GM18499 (cell line): Measurements from ENCODE around the gene NIPA2.
"Not testable (repeated sequence)": the region's sequence is repeated elsewhere in the genome, so short reads cannot be mapped to it uniquely, and the experiment has no call there.

Experiments
- ATAC-seq: cut with Tn5 transposase; IDR thresholded peaks from one replicate; pipeline ENCODE4 v1.9.1; 2021; ENCODE audit warnings: moderate number of reproducible peaks; ENCODE audit not compliant: insufficient read depth, unreplicated experiment

Gene NIPA2

DNA sequence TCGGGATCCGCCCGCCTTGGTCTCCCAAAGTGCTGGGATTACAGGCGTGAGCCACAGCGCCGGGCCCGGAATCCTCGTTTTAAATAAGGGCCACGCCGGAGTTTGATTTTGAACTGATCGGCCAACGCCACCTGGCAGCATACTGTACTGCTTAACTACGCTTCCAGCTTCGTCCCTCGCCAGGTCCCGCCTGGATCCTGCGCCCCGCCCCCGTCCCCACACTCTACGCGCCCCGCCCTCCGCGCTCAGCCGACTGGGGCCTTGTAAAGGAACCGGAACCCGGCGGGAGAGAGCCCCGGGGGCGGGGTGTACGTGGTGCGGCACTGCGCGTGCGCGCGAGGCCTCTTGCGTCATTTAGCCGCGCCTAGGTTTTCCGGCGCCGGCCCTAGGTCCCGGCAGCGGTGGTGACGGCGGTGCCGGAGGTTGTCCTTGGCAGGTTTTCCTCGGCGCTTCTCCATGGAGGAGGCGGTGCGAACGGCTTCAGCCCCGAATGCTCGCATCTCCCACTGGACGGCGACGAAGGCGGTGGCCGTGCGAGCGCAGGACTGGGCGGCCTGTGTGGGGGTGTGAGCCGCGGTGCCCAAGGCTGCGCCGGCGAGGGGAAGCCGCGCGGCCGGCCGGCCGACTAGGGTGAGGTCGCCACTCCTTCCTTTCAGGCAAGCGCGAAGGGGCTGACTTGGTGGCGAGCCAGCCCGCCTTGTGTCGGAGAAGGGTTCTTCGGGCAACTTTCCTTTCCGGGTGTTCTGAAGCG lies at the start of gene NIPA2:
Gene NIPA2 (plus strand): TSS at position 375 of the 751 bp plus-strand sequence. CDS start 13,066 bp downstream, outside the sequence.
- peak; percentile 53 for ATAC-seq

DNA sequence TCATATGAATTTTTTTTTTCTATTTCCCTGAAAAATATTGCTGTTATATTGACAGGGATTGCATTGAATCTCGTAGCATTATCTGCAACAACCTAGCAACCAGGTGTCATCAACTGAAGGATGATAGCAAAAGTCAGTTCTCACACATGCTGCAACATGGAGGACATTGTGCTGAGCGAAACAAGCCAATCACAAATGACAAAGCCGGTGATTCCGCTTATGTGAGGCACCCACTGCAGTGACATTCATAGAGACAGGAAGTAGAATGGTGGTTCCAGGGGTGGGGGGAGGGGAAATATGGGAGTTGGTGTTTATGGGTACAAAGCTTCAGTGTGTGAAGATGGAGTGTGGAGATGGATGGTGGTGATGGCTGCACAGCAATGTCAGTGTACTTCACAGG lies 44.4 kb upstream of the NIPA2 start:
- ATAC-seq = no peak

DNA sequence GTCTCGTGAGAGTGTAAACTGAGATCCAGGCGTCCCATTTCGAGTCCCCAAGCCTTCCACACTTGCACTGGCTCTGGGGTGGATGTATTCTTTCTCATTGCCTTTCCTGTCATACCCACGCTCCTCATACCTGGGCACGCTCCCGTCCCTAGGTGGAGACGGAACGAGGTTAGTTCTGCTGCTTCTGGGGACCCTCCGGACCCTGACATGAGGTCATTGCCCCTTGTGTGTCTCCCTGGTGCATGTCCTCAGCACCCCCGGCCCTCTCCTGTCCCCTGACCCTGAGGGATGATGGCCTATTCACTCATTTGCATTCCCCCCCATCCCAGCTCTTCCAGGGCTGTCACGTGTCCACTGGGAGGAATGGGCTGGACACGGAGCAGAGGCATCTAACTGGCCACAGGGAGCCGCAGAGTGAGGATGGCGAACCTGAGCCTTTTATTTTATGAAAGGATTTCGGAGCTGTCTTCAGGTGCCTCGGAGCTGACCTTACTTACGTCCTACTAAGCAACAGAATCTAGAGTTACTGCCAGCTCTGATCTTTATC lies 43.8 kb upstream of the NIPA2 start:
- ATAC-seq = no peak

DNA sequence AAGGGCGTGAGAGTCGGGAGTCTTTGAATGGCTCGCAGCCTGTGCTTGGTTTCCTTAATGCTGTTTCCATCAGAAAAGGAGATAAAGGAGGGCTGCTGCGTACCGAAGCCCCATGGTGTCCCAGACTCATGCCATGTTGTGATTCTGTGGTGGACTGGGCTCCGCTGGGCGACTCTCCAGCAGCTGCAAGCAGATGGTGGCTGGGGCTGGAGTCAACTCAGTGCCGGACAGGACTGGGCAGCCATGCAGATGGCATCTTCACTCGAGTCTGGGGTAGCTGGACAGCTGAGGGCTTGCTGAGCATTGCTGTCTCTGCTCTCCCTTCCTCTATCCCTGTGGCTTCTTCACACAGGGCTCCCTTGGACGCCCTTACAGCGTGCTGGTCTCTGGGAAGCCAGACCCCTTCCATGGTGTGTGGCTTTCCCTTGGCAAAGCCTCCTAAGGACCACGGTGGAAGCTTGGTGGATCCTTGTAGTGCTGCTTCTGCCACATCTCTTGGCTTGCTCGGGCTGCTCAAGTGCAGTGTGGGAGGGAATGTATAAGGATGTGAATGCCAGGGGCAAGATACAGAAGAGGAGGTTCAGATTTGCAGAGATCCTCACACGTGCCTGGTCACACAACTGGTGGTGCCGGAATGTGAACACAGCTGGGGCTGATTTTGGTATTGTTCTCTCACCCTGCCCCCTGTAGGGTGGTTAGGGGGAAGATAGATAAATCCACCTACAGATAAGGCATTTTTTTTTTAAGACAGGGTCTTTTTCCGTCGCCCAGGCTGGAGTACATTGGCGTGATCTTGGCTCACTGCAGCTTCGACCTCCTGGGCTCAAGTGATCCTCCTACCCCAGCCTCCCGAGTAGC lies 43.0 kb upstream of the NIPA2 start:
- ATAC-seq = no peak

DNA sequence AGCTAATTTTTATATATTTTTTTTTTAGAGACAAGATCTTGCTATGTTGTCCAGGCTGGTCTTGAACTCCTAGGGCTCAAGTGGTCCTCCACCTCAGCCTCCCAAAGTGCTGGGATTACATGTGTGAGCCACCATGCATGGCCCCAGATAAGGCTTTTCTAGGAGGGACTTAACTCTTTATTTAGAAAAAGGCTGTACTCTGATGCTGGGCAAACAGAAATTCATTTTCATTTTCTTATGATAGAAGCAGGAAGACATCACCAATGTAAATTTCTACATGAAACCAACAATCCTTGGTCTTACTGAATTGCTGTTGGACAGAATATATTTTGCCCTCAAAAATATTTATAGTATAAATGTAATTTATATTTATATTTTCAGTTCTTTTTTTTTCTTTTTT lies 42.4 kb upstream of the NIPA2 start:
- ATAC-seq = no peak

DNA sequence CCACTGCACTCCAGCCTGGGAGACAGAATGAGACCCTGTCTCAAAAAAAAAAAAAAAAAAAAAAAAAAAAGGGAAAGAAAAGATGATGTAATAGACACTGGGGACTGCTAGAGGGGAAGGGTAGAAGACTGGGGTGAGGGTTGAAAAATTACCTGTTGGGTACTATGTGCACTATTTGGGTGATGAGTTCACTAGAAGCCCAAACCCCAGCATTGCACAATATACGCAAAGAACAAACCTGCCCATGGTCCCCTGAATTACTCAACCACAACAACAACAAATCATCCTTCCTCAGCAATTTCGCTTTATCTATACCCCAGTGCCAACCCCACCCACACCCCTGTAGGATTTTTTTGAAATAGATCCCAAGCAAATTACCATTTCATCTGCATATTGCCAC lies 38.6 kb upstream of the NIPA2 start:
- ATAC-seq = no peak

DNA sequence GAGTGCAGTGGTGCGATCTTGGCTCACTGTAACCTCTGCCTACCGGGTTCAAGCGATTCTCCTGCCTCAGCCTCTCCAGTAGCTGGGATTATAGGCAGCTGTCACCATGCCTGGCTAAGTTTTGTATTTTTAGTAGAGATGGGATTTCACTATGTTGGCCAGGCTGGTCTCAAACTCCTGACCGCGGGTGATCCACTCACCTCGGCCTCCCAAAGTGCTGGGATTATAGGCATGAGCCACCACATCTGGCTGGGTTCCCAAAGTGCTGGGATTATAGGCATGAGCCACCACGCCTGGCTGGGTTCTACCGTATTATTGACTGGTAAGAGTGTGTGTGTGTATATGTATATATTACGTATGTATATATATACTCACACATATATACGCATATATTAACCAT lies 35.5 kb upstream of the NIPA2 start:
- ATAC-seq = not testable (repeated sequence)

DNA sequence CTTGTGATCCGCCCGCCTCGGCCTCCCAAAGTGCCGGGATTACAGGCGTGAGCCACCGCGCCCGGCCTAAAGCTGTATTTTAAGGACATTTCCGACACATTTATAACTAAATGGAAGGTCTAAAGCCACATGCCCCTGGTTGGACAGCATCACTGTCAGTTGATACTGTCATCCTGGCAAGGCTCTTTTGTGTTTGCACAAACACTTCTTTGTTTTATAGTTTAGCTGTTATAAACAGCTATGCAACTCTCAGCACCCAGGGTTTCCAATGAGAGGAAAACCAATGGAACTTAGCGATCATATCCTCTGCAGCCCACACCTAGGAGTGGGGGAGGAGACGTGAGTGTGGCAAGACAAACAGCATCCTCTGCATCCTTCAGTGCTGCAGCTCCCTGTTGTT lies 32.3 kb upstream of the NIPA2 start:
- no peak for ATAC-seq

DNA sequence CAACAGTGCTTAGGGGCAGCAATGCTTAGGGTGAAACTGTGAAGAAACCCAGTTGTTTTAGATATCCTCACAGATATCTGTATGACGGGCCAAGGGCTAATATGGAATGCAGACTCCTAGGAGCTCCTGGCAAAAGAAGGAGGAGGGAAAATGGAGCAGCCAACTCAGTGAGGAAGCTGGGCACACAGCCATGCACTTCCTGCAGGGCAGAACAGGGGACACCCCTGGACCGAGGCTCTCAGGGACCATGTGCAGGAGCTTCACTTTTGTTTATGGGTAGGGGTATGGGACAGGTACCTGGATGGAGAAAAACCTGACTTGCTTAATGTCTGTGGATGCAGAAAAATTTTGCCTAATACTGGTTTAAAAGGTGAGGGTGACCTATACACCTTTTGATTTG lies 31.8 kb upstream of the NIPA2 start:
- no peak for ATAC-seq

DNA sequence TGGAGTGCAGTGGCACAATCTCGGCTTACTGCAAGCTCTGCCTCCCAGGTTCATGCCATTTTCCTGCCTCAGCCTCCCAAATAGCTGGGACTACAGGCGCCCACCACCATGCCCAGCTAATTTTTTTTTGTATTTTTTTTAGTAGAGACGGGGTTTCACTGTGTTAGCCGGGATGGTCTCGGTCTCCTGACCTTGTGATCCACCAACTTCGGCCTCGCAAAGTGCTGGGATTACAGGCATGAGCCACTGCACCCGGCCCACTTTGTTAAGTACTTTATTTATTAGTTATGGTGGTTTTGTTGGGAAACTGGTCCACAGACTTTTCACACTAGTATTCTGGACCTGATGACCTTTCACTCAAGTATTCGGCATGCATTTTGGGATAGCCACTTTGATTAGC lies 30.6 kb upstream of the NIPA2 start:
- not testable (repeated sequence) for ATAC-seq

DNA sequence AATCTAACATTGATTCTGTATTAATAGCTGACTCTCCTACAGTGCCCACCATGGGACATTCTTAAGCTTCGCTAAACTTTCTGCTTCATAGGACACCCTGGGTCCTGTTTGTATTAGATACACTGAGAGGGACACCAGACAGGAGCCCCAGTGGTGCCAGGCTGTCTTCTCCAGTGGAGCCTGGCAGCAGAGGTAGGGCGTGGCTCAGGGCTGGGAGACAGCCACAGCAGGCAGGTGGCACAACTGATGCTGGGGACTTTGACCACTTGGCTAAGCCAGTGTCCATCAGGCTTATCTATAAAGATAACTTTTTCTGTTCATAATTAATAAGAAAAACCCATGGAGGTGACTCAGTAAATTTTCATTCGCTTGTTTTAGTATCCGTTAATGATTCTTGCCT lies 30.2 kb upstream of the NIPA2 start:
- ATAC-seq = no peak

DNA sequence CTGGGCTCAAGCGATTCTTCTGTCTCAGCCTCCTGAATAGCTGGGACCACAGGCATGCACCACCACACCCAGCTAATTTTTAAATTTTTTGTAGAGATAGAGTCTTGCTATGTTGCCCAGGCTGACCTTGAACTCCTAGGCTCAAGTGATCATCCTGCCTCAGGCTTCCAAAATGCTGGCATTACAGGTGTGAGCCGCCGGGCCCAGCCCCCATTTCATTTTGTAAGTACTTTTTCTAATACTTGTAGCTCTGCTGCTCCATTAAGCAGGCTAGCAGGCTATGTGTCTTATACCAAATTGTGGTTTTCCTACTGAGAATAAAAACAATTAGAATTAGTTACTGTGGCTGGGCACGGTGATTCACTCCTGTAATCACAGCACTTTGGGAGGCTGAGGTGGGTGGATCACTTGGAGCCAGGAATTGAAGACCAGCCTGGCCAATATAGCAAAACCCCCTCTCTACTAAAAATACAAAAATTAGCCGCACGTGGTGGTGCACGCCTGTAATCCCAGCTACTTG lies 29.6 kb upstream of the NIPA2 start:
- no peak for ATAC-seq

DNA sequence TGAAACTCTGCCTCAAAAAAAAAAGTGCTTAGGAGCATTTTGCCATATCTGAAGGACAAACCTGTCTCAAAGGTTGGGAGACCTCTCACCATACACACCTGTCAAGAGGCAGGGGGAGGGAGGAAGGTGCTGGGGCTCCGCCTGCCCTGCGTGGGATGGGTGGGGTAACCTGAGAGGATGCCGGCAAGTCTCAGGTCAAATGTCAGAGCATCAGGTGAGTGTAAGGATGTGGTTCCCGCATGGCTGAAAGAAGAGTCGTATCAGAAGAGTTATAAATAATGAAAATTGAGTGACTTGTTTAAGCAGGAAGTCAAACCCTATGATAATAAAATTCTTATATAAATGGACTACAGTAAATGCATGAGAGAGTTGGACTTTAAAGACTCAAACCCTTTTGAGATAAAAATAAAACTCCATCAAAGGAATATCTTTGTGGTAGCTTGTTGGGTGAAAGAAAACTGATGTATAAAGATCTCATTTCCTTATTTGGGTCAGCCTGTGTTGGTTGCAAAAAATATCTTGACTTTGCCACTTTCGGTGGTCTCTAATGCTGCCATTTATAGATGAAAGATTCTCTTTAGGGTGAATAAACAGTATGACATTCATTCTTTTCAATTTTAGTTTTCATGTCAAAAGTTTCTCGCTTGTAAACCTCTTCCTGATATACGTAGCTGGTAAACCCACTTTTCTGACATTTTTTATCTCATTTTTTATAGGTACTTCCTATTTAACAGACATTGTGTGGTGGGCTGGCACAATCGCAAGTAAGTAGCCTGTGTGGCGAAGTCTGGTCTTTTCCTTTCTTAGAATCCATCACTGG lies 28.2 kb upstream of the NIPA2 start:
- no peak for ATAC-seq

DNA sequence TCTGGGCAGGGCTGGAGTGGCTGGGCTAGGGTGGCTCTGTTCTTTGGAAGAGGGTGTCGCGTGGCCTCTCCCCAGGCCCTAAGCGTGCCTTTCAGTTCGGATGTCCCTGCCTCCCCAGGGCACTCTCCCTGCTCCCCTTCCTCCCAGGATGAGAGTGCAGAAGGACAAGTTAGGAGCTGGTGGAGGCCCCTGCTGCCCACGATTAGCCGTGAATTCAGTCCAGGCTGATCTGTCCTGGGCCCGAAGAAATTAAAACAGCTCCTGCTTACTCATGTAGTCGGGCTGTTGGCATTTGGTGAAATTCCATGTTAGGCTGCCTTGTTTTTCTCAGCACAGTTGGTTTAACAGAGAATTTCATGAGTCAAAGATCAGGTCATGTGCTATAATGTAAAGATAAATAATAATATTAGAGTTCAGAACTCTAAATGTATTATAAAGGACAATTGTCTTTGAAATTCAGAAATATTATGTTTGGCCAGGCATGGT lies 27.6 kb upstream of the NIPA2 start:
- ATAC-seq = no peak

DNA sequence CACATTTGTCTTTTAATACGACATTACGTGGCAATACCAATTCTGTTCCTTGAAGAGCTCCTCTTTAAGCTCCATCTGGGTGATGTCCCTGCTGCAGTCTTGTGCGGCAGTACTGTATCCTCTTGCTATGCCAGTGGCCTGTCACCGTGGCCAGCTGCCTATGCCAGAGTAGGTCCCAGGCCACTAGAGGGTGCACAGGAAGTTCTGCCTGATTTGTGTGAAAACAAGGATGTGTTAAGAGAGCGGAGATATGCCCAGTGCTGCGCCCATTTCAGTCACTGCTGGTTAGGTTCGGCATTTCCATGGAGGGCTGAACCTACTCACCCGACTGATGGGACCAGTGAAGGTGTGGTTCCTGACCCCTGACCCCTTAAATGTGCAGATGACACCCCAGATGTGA lies 26.8 kb upstream of the NIPA2 start:
- no peak for ATAC-seq

DNA sequence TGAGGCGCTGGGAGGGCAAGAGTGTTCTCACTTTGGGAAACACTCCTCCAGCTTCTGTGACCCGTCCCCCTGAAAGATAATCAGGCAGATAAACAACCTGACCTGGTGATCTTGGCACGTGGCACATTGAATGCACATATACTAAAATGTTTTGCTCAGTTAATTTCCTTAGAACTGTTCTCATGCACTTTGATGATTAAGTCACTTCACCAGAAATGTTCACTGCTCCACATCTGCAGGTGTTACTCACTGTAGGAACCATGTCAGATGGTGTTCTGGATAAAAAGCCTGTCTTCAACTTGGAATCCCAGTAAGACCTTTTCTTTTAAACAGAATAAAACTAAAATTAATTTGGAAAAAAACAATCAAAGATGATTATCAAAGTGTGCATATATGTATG lies 24.6 kb upstream of the NIPA2 start:
- ATAC-seq = no peak

DNA sequence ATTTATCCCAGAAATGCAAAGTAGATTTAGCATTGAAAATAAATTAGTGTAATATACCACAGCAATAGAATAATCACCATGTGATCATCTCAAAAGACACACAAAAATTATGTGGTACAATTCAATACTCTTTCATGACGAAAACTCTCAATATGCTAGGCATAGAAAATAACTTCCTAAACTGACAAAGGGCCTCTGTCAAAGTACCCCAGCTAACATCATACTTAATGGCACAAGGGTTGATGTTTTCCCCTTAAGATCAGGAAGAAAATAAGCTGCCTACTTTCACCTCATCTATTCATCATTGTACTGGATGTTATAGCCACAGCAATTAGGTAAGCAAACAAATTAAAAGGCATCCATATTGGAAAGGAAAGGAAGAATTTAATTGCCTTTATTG lies 22.7 kb upstream of the NIPA2 start:
- ATAC-seq = no peak

DNA sequence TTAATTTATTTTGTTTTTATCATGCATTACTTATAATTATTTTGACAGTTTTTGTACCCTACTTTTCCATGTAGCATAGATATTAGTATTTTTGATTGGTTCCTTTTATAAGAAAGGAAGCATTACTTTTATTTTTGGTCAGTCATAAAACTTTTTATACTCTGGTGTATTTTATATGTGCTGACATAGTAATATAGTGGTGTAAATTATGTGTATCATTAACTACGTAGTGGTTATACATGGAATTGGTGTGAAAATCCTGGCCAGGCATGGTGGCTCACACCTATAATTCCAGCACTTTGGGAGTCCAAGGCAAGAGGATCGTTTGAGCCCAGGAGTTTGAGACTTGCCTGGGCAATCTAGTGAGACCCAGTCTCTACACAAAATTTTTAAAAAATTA lies 18.8 kb upstream of the NIPA2 start:
- ATAC-seq = no peak

DNA sequence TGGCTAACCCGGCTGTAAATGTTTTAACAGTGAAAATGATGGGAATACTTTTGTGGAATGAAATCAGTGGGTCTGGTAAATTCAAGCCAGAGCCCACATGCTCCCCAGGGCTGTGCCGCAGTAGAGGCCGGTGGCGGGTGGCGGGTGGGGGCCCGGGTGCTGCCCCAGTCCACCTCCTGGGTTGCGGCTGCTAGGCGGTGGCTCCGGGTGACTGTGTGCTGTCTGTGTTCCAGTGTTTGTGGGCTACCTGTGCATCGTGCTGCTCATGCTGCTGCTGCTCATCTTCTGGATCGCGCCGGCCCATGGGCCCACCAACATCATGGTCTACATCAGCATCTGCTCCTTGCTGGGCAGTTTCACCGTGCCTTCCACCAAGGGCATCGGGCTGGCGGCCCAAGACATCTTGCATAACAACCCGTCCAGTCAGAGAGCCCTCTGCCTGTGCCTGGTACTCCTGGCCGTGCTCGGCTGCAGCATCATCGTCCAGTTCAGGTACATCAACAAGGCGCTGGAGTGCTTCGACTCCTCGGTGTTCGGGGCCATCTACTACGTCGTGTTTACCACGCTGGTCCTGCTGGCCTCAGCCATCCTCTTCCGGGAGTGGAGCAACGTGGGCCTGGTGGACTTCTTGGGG lies 14.9 kb upstream of the NIPA2 start:
- no peak for ATAC-seq

DNA sequence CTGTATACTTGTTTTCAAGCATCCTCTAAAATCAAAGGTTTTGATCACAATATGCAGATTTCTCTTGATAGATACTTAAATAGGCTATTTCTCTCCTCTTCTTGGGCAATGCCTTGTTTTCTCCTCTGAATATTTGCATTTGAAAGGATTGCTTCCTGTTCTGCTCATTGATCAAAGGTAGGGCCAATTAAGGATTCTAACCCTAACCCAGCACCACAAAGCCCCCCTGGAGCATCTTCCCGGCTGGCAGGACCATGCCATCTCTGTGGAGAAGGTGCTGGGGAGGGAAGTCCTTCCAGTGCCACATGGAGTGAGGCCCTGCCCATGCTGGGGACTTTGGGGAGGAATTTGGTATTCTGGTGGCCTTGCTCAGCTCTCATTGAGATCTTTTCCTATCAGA lies 11.3 kb upstream of the NIPA2 start:
- no peak for ATAC-seq
